IgD-negative memory B cell (primary cell): Measurements from ENCODE around the gene FAM32A. TPM values are rescaled to one million over a fixed set of nuclear protein-coding genes. Genes with fewer than 3 reads are reported as not detected.

Experiments used
- H3K27ac Mint-ChIP-seq, 3 donors: one replicate each; pipeline ENCODE4 v1.8.0; 2020 to 2022; ENCODE audit warnings: mild to moderate bottlenecking in 3 of 3, mixed read lengths in 3 of 3, moderate library complexity in 1 of 3
- H3K27me3 Mint-ChIP-seq: one replicate; pipeline ENCODE4 v1.8.0; 2021; ENCODE audit warnings: mixed read lengths
- H3K36me3 Mint-ChIP-seq: one replicate; pipeline ENCODE4 v1.8.0; 2020; ENCODE audit warnings: mild to moderate bottlenecking, mixed read lengths
- H3K4me1 Mint-ChIP-seq, 3 donors: one replicate each; pipeline ENCODE4 v1.8.0; 2020 to 2022; ENCODE audit warnings: mixed read lengths in 3 of 3, mild to moderate bottlenecking in 1 of 3
- H3K4me3 Mint-ChIP-seq, 4 donors: one replicate each; pipeline ENCODE4 v1.8.0; 2020 to 2022; ENCODE audit warnings: mild to moderate bottlenecking in 4 of 4, mixed read lengths in 4 of 4, moderate library complexity in 3 of 4
- H3K9me3 Mint-ChIP-seq, 3 donors: one replicate each; pipeline ENCODE4 v1.8.0; 2020 to 2021; ENCODE audit warnings: mixed read lengths in 3 of 3, mild to moderate bottlenecking in 1 of 3
- polyA plus RNA-seq: library from polyadenylated mRNA; unstranded; fragments of 300-500 nt; fragmentation: Illumina TruSeq; gene quantifications from one replicate; pipeline ENCODE4 v1.2.3, GENCODE V29; 2021

The FAM32A gene
- polyA plus RNA-seq, 1 donor from 2014 or later, result 123 TPM

DNA sequence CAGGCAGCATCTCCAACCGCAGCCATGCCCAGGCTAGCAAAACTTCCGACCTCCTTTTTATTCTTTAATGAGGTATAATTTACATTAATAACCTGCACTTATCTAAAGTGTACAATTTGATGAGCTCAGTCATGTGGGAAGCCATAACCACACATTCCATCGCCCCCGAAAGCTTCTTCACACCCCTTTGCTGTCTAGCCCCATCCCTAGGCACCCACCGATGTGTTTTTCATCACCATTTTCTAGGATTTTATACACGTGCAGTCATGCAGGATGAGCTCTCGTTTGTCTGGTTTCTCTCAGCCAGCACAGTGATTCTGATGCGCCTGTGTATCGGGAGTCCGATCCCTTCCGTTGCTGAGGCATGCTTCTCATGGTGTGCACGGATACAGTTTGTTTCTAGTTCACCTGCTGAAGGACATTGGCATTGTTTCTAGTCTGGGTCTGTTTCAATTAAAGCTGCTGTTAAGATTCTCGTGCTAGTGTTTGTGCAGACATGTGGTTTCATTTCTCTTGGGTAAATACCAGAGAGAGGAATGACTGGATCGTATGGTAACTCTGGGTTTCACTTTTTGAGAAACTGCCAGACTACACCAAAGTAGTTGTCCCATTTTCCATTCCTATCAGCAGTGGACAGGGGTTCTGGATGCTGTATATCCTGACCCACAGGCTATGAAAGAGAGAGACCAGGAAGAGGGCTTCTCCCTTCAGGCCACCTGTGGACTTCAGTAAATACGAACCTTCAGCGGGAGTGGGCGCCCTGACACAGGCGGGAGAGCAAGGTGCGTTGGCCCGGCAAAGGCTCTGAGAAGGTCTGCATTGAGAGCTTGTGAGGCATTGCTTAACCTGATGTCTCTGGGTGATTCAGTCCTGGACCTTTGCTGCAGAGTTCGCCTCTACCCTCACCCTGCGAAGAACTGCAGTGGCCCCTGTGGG, 17.4 kb downstream of the FAM32A start:
- peaks cover 19 to 32% (median 22%) of the 10 kb centered on the region in 3 donors for H3K4me1 Mint-ChIP-seq
- no peaks in the 10 kb centered on the region for H3K9me3 Mint-ChIP-seq
- H3K27me3 Mint-ChIP-seq, result no peaks in the 10 kb centered on the region
- peak overlapping the region in 2 of 3 donors; percentile 87 for H3K27ac Mint-ChIP-seq
- H3K36me3 Mint-ChIP-seq, result peaks cover 3% of the 10 kb centered on the region
- H3K4me3 Mint-ChIP-seq, result peak overlapping the region; percentile 38 to 82 (median 60)

DNA sequence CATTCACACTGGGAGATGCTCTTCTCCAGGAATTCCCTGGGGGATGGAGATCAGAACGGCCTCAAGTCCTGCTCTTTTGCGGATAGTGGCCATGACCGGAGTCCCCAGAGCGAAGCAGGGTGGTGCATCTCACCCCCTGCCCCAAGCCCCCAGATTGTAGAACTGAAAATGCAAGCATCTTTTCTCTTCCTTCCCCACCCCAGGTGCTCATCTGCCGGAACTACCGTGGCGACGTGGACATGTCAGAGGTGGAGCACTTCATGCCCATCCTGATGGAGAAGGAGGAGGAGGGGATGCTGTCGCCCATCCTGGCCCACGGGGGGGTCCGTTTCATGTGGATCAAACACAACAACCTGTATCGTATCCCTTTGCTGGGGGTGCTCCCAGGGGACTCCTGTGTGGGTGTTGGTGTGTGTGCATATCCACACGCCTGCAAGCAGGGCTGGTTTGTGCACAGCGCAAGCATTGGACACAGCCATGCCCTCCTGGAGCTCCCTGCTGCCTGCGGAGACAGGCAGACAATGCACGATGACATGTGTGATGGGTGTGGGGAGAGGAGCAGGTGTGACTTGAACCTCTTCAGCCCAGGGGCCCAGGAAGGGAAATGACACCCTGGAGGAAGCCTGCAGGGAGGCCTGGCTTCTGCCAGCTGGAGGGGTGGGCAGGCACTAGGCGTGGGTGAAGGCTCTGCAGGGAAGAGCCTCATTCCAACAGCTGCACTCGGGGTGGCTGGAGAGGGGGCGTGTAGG, 18.2 kb downstream of the FAM32A start:
- H3K27ac Mint-ChIP-seq, result peak overlapping the region in 1 of 3 donors; percentile 87
- H3K27me3 Mint-ChIP-seq, result no peaks in the 10 kb centered on the region
- H3K4me1 Mint-ChIP-seq, result peaks cover 17 to 31% (median 20%) of the 10 kb centered on the region in 3 donors
- peak overlapping the region in 2 of 4 donors; percentile 21 to 71 for H3K4me3 Mint-ChIP-seq
- H3K36me3 Mint-ChIP-seq, result peaks cover 3% of the 10 kb centered on the region
- no peaks in the 10 kb centered on the region for H3K9me3 Mint-ChIP-seq

DNA sequence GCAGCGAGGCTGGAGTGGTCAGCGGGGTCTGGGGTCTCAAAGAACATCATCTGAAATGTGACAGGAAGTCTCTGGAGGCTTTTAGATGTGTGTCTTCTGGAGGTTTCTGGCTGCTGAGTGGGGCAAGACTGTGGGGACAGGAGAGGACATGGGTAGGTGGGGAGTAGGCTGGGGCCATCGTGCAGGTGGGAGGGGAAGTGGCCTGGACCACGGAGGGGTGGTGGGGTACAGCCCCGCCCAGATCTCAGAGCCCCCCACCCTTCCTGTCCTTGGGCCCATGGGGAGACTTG, 18.7 kb downstream of the FAM32A start:
- Mint-ChIP-seq H3K27me3 (no peaks in the 10 kb centered on the region), H3K36me3 (peaks cover 3% of the 10 kb centered on the region), H3K4me1 (peaks cover 17 to 27% (median 18%) of the 10 kb centered on the region in 3 donors), H3K9me3 (no peaks in the 10 kb centered on the region), H3K4me3 (no peak overlapping the region), H3K27ac (peak overlapping the region in 1 of 3 donors; percentile 87)

- Mint-ChIP-seq H3K27ac (peak overlapping the region in 1 of 3 donors; percentile 45), H3K27me3 (no peaks in the 10 kb centered on the region), H3K9me3 (no peaks in the 10 kb centered on the region), H3K36me3 (peaks cover 10% of the 10 kb centered on the region), H3K4me3 (no peak overlapping the region), H3K4me1 (peaks cover 11 to 18% (median 17%) of the 10 kb centered on the region in 3 donors)
Observed at GRCh38 chr19:16205205-16206045, 20.2 kb downstream of the FAM32A start.

GRCh38 chr19:16206046-16206605, 20.9 kb downstream of the FAM32A start:
- H3K4me3 Mint-ChIP-seq, result no peak overlapping the region
- peaks cover 7% of the 10 kb centered on the region for H3K36me3 Mint-ChIP-seq
- H3K27ac Mint-ChIP-seq, result peak overlapping the region in 1 of 3 donors; percentile 45
- H3K4me1 Mint-ChIP-seq, result peaks cover 5 to 13% (median 11%) of the 10 kb centered on the region in 3 donors
- H3K9me3 Mint-ChIP-seq, result no peaks in the 10 kb centered on the region
- H3K27me3 Mint-ChIP-seq, result no peaks in the 10 kb centered on the region

DNA sequence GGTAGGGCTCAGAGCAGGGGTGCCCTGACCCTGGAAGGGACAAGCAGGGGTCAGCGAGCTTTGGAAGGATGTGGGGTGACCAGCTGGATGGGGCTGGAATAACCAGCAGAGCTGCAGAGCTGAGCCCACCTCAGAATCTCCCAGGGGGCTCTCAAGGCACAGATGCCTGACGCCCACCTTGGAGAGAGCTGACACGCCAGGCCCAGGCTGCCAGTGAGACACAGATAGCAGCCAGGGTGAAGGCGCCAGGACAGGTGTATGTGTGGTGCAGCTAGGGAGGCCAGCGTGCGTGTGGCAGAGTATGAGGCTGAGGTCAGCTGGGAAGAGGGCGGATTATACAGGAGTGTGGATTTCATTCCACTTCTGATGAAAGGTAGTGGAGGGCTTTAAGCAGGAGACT, 21.4 kb downstream of the FAM32A start:
- Mint-ChIP-seq H3K9me3 (no peaks in the 10 kb centered on the region), H3K36me3 (peaks cover 7% of the 10 kb centered on the region), H3K4me1 (peaks cover 4 to 12% (median 12%) of the 10 kb centered on the region in 3 donors), H3K27ac (peak overlapping the region in 1 of 3 donors; percentile 18), H3K27me3 (no peaks in the 10 kb centered on the region), H3K4me3 (no peak overlapping the region)

- peaks cover 12% of the 10 kb centered on the region for H3K36me3 Mint-ChIP-seq
- H3K27ac Mint-ChIP-seq, result no peak overlapping the region
- peaks cover 4 to 16% (median 16%) of the 10 kb centered on the region in 3 donors for H3K4me1 Mint-ChIP-seq
Observed at GRCh38 chr19:16207063-16207462, 21.9 kb downstream of the FAM32A start.

GRCh38 chr19:16207490-16208025, 22.3 kb downstream of the FAM32A start:
- H3K9me3 Mint-ChIP-seq, result no peaks in the 10 kb centered on the region
- H3K4me3 Mint-ChIP-seq, result no peak overlapping the region
- peaks cover 15% of the 10 kb centered on the region for H3K36me3 Mint-ChIP-seq
- H3K4me1 Mint-ChIP-seq, result peaks cover 5 to 17% (median 15%) of the 10 kb centered on the region in 3 donors
- no peaks in the 10 kb centered on the region for H3K27me3 Mint-ChIP-seq
- H3K27ac Mint-ChIP-seq, result no peak overlapping the region

More at GRCh38 chr19:16207063-16207462, 21.9 kb downstream of the FAM32A start:
- no peak overlapping the region for H3K4me3 Mint-ChIP-seq
- no peaks in the 10 kb centered on the region for H3K27me3 Mint-ChIP-seq
- no peaks in the 10 kb centered on the region for H3K9me3 Mint-ChIP-seq

DNA sequence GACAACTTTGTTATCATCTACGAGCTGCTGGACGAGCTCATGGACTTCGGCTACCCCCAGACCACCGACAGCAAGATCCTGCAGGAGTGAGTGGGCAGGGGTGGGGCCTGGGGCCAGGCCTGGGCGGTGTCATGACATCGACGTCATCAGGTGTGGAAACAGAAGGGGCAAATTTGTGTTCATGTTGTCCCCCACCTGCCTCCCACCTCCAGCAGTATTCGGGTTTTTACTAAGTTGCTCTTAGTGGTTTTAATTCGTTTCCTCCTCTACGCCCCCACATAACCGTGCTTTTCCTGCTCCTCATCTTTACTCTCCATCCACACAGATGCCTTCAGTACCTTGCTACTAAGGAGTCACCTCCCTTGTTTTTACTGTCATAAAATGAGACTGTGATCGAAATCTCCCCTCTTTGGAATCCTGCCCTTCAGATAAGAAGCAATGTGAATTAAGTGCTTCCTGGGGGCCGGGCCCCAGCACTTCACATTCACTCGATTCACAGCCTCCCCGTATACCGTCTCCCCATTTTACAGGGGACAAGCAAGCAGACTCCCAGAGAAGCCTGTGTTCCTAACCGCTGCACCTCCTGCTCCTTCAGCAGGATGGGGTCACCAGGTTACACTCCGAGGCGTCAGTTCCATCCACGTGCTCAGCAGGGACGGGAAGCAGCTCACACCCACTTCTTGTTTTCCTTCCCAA, 23.0 kb downstream of the FAM32A start:
- H3K9me3 Mint-ChIP-seq, result no peaks in the 10 kb centered on the region
- H3K4me1 Mint-ChIP-seq, result peaks cover 10 to 17% (median 11%) of the 10 kb centered on the region in 3 donors
- no peak overlapping the region for H3K27ac Mint-ChIP-seq
- H3K4me3 Mint-ChIP-seq, result peak overlapping the region in 1 of 4 donors; percentile 78
- H3K36me3 Mint-ChIP-seq, result peaks cover 17% of the 10 kb centered on the region
- H3K27me3 Mint-ChIP-seq, result no peaks in the 10 kb centered on the region

DNA sequence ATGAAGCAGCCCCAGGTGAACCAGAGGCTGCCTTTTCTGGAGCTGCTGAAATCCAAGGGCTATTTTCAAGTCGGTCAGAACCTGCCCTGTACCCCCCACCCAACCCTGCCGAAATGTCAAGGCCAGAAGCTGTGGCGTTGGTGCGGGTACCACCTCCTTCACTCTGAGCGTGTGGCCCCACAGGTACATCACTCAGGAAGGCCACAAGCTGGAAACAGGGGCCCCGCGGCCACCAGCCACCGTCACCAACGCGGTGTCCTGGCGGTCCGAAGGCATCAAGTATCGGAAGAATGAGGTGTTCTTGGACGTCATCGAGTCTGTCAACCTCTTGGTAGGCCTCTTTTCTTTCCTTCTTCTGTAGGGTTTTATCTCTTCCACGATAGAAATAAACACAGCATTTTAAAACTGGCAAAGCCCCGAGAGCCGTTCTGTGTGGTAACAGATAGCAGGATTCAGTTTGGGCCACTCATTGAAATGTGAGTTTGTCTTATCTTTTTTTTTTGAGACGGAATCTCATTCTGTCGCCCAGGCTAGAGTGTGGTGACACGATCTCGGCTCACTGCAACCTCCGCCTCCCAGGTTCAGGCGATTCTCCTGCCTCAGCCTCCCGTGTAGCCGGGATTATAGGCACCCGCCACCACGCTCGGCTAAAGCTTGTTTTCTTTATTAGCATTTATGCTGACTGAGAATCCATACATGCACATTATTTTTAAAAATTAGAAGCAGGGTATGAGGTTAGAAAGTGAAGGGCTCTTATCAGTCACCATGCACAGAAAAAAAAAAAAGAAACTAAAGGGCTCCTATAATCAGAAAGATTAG, 23.8 kb downstream of the FAM32A start:
- Mint-ChIP-seq H3K27ac (peak overlapping the region in 1 of 3 donors; percentile 62), H3K9me3 (no peaks in the 10 kb centered on the region), H3K27me3 (no peaks in the 10 kb centered on the region), H3K4me3 (no peak overlapping the region), H3K4me1 (peaks cover 11 to 15% (median 12%) of the 10 kb centered on the region in 3 donors), H3K36me3 (peaks cover 23% of the 10 kb centered on the region)

- Mint-ChIP-seq H3K36me3 (peaks cover 23% of the 10 kb centered on the region), H3K27ac (peak overlapping the region in 1 of 3 donors; percentile 63), H3K27me3 (no peaks in the 10 kb centered on the region), H3K4me3 (no peak overlapping the region), H3K9me3 (no peaks in the 10 kb centered on the region), H3K4me1 (peaks cover 11 to 15% (median 12%) of the 10 kb centered on the region in 3 donors)
Observed at GRCh38 chr19:16210168-16210567, 25.0 kb downstream of the FAM32A start.

- Mint-ChIP-seq H3K27ac (peak overlapping the region in 1 of 3 donors; percentile 33), H3K9me3 (no peaks in the 10 kb centered on the region), H3K36me3 (peaks cover 24% of the 10 kb centered on the region), H3K27me3 (no peaks in the 10 kb centered on the region), H3K4me3 (no peak overlapping the region), H3K4me1 (peaks cover 22 to 31% (median 28%) of the 10 kb centered on the region in 3 donors)
Observed at GRCh38 chr19:16213076-16213475, 27.9 kb downstream of the FAM32A start.
